CD4-positive, alpha-beta memory T cell (primary cell): ENCODE results near the gene AVPR2. TPM values are rescaled to one million over a fixed set of nuclear protein-coding genes. Genes with fewer than 3 reads are reported as not detected.

ENCODE experiments used
- CTCF ChIA-PET: fragments of 350-600 bp; sonication (Branson Sonifier 250); formaldehyde crosslinking; loops from one replicate; lab custom pipeline; 2021; ENCODE audit warnings: inconsistent platforms; ENCODE audit not compliant: partially characterized antibody; lab: Charles Lee
- POLR2A ChIA-PET: fragments of 350-600 bp; sonication (Branson Sonifier 250); formaldehyde crosslinking; loops from one replicate; lab custom pipeline; 2021; ENCODE audit not compliant: partially characterized antibody; lab: Charles Lee
- DNase-seq, 5 donors: peaks; one replicate each; pipeline versions ENCODE4 v3.0.0 to v3.0.0-alpha.2; 2020 to 2022; ENCODE audit warnings: mixed read lengths in 1 of 5
- H3K27ac ChIP-seq: one replicate; pipeline ENCODE4 v1.7.0; 2013; ENCODE audit warnings: low read depth, low read length
- H3K27me3 ChIP-seq: 2 replicates; pipeline ENCODE4 v1.7.0; 2013; ENCODE audit warnings: mild to moderate bottlenecking, low read length, moderate library complexity; ENCODE audit not compliant: insufficient read depth
- H3K36me3 ChIP-seq: 2 replicates; pipeline ENCODE4 v1.7.0; 2013; ENCODE audit warnings: mild to moderate bottlenecking, low read length, moderate library complexity; ENCODE audit not compliant: insufficient read depth
- H3K4me1 ChIP-seq: 2 replicates; pipeline ENCODE4 v1.7.0; 2013; ENCODE audit warnings: mild to moderate bottlenecking, low read length, moderate library complexity; ENCODE audit not compliant: insufficient read depth
- H3K4me3 ChIP-seq, 2 donors: one replicate each; pipeline ENCODE4 v1.7.0; 2013; ENCODE audit warnings: low read length in 2 of 2, mild to moderate bottlenecking in 1 of 2
- H3K9me3 ChIP-seq, 2 donors: one replicate each; pipeline ENCODE4 v1.7.0; 2013; ENCODE audit warnings: low read length in 2 of 2, control low read depth in 1 of 2; ENCODE audit not compliant: control insufficient read depth in 1 of 2
- H3K27ac Mint-ChIP-seq, 7 donors: one replicate each; pipeline ENCODE4 v1.8.0; 2020 to 2021; ENCODE audit warnings: mixed read lengths in 7 of 7, mild to moderate bottlenecking in 6 of 7, inconsistent platforms in 3 of 7, moderate library complexity in 3 of 7
- H3K27me3 Mint-ChIP-seq, 2 donors: one replicate each; pipeline ENCODE4 v1.8.0; 2020 to 2021; ENCODE audit warnings: mixed read lengths in 2 of 2
- H3K36me3 Mint-ChIP-seq, 2 donors: one replicate each; pipeline ENCODE4 v1.8.0; 2020 to 2021; ENCODE audit warnings: mixed read lengths in 2 of 2, inconsistent platforms in 1 of 2, mild to moderate bottlenecking in 1 of 2
- H3K4me1 Mint-ChIP-seq, 4 donors: one replicate each; pipeline ENCODE4 v1.8.0; 2020 to 2021; ENCODE audit warnings: mixed read lengths in 4 of 4, mild to moderate bottlenecking in 1 of 4
- H3K4me3 Mint-ChIP-seq, 8 donors: one replicate each; pipeline ENCODE4 v1.8.0; 2020 to 2021; ENCODE audit warnings: mixed read lengths in 8 of 8, mild to moderate bottlenecking in 7 of 8, moderate library complexity in 6 of 8, inconsistent platforms in 3 of 8
- H3K9me3 Mint-ChIP-seq, 8 donors: one replicate each; pipeline ENCODE4 v1.8.0; 2020 to 2021; ENCODE audit warnings: mixed read lengths in 8 of 8, mild to moderate bottlenecking in 5 of 8, inconsistent platforms in 3 of 8, moderate library complexity in 1 of 8
- intact Hi-C: fragments of 100-400 bp; cut with micrococcal nuclease; formaldehyde crosslinking; loops from one replicate; pipeline ENCODE4 v1.15.1; 2023
- polyA plus RNA-seq, 2 donors: library from polyadenylated mRNA; unstranded; fragments of 300-500 nt; fragmentation: Illumina TruSeq; gene quantifications; one replicate each; pipeline ENCODE4 v1.2.3, GENCODE V29; 2021
- total RNA-seq, 2 experiments: library from RNA; stranded (reverse); gene quantifications; one replicate each; pipeline ENCODE4 v1.2.3, GENCODE V29; 2021

AVPR2 gene
- total and polyA plus RNA-seq, 4 experiments from 2014 or later, result 0.15 TPM; not detected in 3

DNA sequence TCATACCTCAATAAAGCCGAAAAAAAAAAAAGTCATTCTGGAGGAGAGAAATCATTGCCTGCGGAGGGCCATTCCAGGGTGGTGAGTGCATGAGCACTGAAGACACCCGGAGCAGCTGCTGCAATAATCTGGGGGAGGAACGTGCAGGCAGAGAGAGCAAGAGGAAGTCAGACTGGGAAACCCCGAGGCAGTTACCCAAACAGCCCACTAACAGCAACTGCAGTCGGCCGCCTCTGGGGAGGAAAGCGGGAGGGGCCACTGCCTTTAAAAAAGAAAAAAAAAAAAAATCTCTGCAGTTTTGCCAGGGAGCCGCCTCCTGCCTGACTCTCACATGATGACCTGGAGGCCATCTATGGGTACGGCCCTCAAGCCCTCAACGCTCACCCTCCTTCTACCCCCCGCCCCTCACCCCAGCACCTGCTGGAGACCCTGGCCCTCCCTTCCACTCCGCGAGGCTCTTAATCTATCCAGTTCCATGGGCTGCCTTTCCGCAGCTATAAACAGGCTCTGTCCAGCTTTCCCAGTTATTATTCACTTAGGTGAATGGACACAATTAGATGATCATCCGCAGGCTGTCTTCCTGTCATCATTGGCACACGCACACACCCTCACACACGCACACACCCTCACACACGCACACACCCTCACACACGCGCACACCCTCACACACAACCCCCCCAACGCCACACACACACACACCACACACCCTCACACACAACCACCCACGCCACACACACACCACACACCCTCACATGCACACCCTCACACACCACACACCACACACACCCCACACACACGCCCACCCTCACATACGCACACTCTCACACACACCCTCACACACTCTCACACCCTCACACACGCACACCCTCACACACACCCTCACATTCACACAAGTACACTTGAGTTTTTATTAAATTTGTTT is 3.4 kb upstream of the AVPR2 start:
- H3K4me1 Mint-ChIP-seq, result peaks cover 24 to 47% (median 33%) of the 10 kb centered on the region in 4 donors
- ChIA-PET POLR2A (interaction anchor here (0.7 to 1.4 kb wide), 3 partner anchors 19 to 101 kb away, joined by 3 to 6 read pairs (median 3); no protein-coding TSS in a partner anchor), CTCF (interaction anchor here (0.6 to 1.0 kb wide), 2 partner anchors 45 to 138 kb away, joined by 3 to 4 read pairs; no protein-coding TSS in a partner anchor)
- H3K4me3 Mint-ChIP-seq, result peak overlapping the region in 7 of 8 donors; percentile 57 to 86 (median 68)
- H3K27me3 Mint-ChIP-seq, result no peaks in the 10 kb centered on the region
- DNase-seq, result peak; percentile 57 to 80 (median 67)
- H3K4me3 ChIP-seq, result no peak overlapping the region
- H3K27ac Mint-ChIP-seq, result peak overlapping the region in 6 of 7 donors; percentile 3 to 87 (median 72)
- H3K9me3 Mint-ChIP-seq, result peaks cover 0 to 1% (median 0%) of the 10 kb centered on the region in 8 donors
- no peaks in the 10 kb centered on the region for H3K27me3 ChIP-seq
- H3K4me1 ChIP-seq, result peaks cover 40% of the 10 kb centered on the region
- intact Hi-C loops, result loop anchor here (5.0 kb wide), 1 partner anchor 84 kb away; no protein-coding TSS in a partner anchor
- no peaks in the 10 kb centered on the region for H3K36me3 Mint-ChIP-seq
- H3K36me3 ChIP-seq, result no peaks in the 10 kb centered on the region
- H3K9me3 ChIP-seq, result no peaks in the 10 kb centered on the region
- no peak overlapping the region for H3K27ac ChIP-seq

DNA sequence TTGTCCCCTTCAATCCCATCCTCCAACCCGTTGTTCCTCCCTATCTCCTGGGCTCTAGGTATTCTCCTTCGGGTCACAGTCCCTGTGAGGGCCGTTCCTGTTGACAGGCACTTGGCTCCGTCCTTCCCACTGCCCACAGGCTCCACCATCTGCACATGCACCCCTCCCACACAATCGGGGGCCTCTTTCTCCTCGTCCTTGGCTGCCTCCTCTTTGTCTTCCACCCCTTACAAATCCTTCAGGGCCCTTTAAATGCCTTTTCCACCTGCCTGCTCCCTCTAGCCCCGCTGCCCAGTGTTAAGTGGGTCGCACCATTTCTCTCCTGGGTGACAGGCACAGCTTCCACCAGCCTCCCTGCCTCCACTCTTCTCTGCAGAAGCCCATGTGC is 2.7 kb upstream of the AVPR2 start:
- Histone ChIP-seq H3K36me3 (no peaks in the 10 kb centered on the region), H3K4me3 (no peak overlapping the region), H3K4me1 (peaks cover 40% of the 10 kb centered on the region), H3K27ac (no peak overlapping the region), H3K9me3 (no peaks in the 10 kb centered on the region), H3K27me3 (no peaks in the 10 kb centered on the region)
- peak overlapping the region in 3 of 7 donors; percentile 67 to 87 (median 69) for H3K27ac Mint-ChIP-seq
- CTCF ChIA-PET, result no interaction called here
- no peak for DNase-seq
- no peaks in the 10 kb centered on the region for H3K27me3 Mint-ChIP-seq
- no peaks in the 10 kb centered on the region for H3K36me3 Mint-ChIP-seq
- POLR2A ChIA-PET, result interaction anchor here (1.4 kb wide), 1 partner anchor 18 kb away, joined by 3 read pairs; no protein-coding TSS in a partner anchor
- peak overlapping the region in 6 of 8 donors; percentile 23 to 86 (median 56) for H3K4me3 Mint-ChIP-seq
- H3K9me3 Mint-ChIP-seq, result peaks cover 0 to under 1% (median 0%) of the 10 kb centered on the region in 8 donors
- intact Hi-C loops, result loop anchor here (5.0 kb wide), 1 partner anchor 84 kb away; no protein-coding TSS in a partner anchor
- H3K4me1 Mint-ChIP-seq, result peaks cover 25 to 52% (median 35%) of the 10 kb centered on the region in 4 donors

GRCh38 chrX:153902385-153902784 is 2.1 kb upstream of the AVPR2 start:
- Mint-ChIP-seq H3K36me3 (no peaks in the 10 kb centered on the region), H3K4me1 (peaks cover 25 to 52% (median 35%) of the 10 kb centered on the region in 4 donors), H3K4me3 (no peak overlapping the region), H3K9me3 (no peaks in the 10 kb centered on the region), H3K27me3 (no peaks in the 10 kb centered on the region), H3K27ac (peak overlapping the region in 1 of 7 donors; percentile 67)
- no peaks in the 10 kb centered on the region for H3K36me3 ChIP-seq
- no peak overlapping the region for H3K27ac ChIP-seq
- POLR2A ChIA-PET, result interaction anchor here (13.7 kb wide), 1 partner anchor 20 kb away, joined by 222 read pairs; the partner anchor contains the start of gene ARHGAP4
- no peaks in the 10 kb centered on the region for H3K9me3 ChIP-seq
- peaks cover 40% of the 10 kb centered on the region for H3K4me1 ChIP-seq
- no peaks in the 10 kb centered on the region for H3K27me3 ChIP-seq
- DNase-seq, result no peak
- no peak overlapping the region for H3K4me3 ChIP-seq
- intact Hi-C loops, result loop anchor here (5.0 kb wide), 1 partner anchor 85 kb away; no protein-coding TSS in a partner anchor
- CTCF ChIA-PET, result no interaction called here

DNA sequence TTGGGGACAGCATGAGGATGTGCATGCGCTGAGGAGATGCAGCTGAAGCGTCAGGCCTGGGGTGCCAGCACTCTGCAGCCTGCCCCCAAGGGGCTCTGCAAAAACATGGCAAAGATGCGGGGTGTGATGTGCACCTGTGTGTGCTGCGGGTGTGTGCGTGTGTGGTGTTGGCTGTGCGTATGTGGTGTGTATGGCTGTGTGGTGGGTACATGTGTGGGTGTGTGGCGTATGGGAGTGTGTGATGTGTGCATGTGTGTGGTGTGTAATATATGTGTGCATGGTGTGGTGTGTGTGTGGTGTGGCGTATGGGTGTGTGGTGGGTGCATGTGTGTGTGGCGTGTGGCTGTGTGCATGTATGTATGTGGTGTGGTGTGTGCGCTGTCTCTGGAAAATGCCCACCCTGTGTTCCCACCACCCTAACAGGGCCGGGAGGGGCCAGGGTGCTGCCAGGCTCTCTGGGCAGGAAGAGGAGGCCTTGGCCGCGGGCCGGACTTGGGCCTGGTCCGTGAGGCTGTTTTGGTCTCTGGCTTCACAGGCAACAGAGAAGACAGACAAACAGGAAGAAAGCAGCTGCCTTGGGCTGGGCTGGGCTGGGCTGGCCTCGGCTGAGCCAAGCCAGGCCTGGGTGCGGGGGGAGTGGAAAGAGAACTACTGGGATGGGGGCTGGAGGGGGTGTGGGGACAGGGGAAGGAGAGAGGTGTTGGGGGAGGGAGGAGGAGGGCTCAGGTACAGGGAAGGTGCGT is 1.1 kb upstream of the AVPR2 start:
- H3K27me3 Mint-ChIP-seq, result no peaks in the 10 kb centered on the region
- Histone ChIP-seq H3K27ac (no peak overlapping the region), H3K36me3 (no peaks in the 10 kb centered on the region), H3K9me3 (no peaks in the 10 kb centered on the region), H3K4me1 (peaks cover 40% of the 10 kb centered on the region), H3K27me3 (no peaks in the 10 kb centered on the region), H3K4me3 (no peak overlapping the region)
- CTCF ChIA-PET, result interaction anchor here (1.6 kb wide), 1 partner anchor 47 kb away, joined by 3 read pairs; no protein-coding TSS in a partner anchor
- H3K36me3 Mint-ChIP-seq, result peaks cover 0 to 2% of the 10 kb centered on the region in 2 donors
- H3K4me1 Mint-ChIP-seq, result peaks cover 25 to 52% (median 35%) of the 10 kb centered on the region in 4 donors
- intact Hi-C loops, result loop anchor here (5.0 kb wide), 1 partner anchor 86 kb away; no protein-coding TSS in a partner anchor
- no peak for DNase-seq
- H3K27ac Mint-ChIP-seq, result peak overlapping the region in 6 of 7 donors; percentile 24 to 88 (median 74)
- peak overlapping the region in 7 of 8 donors; percentile 33 to 78 (median 62) for H3K4me3 Mint-ChIP-seq
- no peaks in the 10 kb centered on the region for H3K9me3 Mint-ChIP-seq
- POLR2A ChIA-PET, result interaction anchor here (1.4 to 13.7 kb wide), 3 partner anchors 8 to 64 kb away, joined by 4 to 222 read pairs (median 5); partner anchors contain the start of gene ARHGAP4

DNA sequence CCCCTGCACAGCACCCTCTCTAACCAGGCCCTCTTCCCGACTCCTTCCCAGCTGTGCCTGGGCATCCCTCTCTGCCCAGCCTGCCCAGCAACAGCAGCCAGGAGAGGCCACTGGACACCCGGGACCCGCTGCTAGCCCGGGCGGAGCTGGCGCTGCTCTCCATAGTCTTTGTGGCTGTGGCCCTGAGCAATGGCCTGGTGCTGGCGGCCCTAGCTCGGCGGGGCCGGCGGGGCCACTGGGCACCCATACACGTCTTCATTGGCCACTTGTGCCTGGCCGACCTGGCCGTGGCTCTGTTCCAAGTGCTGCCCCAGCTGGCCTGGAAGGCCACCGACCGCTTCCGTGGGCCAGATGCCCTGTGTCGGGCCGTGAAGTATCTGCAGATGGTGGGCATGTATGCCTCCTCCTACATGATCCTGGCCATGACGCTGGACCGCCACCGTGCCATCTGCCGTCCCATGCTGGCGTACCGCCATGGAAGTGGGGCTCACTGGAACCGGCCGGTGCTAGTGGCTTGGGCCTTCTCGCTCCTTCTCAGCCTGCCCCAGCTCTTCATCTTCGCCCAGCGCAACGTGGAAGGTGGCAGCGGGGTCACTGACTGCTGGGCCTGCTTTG is 1.1 kb downstream of the AVPR2 start:
- Mint-ChIP-seq H3K27me3 (no peaks in the 10 kb centered on the region), H3K27ac (peak overlapping the region in 3 of 7 donors; percentile 44 to 89 (median 68)), H3K4me1 (peaks cover 24 to 50% (median 33%) of the 10 kb centered on the region in 4 donors), H3K36me3 (peaks cover 0 to 4% of the 10 kb centered on the region in 2 donors), H3K9me3 (no peaks in the 10 kb centered on the region), H3K4me3 (peak overlapping the region in 1 of 8 donors; percentile 75)
- Histone ChIP-seq H3K4me3 (no peak overlapping the region), H3K4me1 (peaks cover 38% of the 10 kb centered on the region), H3K27me3 (no peaks in the 10 kb centered on the region), H3K9me3 (no peaks in the 10 kb centered on the region), H3K27ac (no peak overlapping the region), H3K36me3 (no peaks in the 10 kb centered on the region)
- DNase-seq, result no peak
- intact Hi-C loops, result loop anchor here (2.0 to 5.0 kb wide), 2 partner anchors 21 to 42 kb away; partner anchors contain the start of gene ARHGAP4
- POLR2A ChIA-PET, result interaction anchor here (0.9 to 13.7 kb wide), 7 partner anchors 17 to 108 kb away, joined by 3 to 222 read pairs (median 3); partner anchors contain the start of genes ARHGAP4 and NAA10
- CTCF ChIA-PET, result interaction anchor here (2.6 to 4.3 kb wide), 2 partner anchors 19 to 42 kb away, joined by 12 to 13 read pairs; no protein-coding TSS in a partner anchor
